H1 (cell line): Measurements from ENCODE around the gene PRKCZ. TPM values are rescaled to one million over a fixed set of nuclear protein-coding genes. Genes with fewer than 3 reads are reported as not detected.
A peak's percentile ranks its signal among the peaks of the same experiment; 100 is the strongest.

ENCODE experiments used
- CTCF ChIA-PET: fragments of 300-600 bp; sonication (Branson Sonifier 250); formaldehyde crosslinking; loops from one replicate; lab custom pipeline; 2021; ENCODE audit not compliant: partially characterized antibody; lab: Charles Lee
- POLR2A ChIA-PET: fragments of 300-600 bp; sonication (Branson Sonifier 250); formaldehyde crosslinking; loops from one replicate; lab custom pipeline; 2021; ENCODE audit warnings: inconsistent platforms; ENCODE audit not compliant: partially characterized antibody; lab: Charles Lee
- DNase-seq, 2 experiments: peaks; one replicate each; pipeline versions ENCODE4 v3.0.0 to v3.0.0-alpha.2; 2010 to 2022; ENCODE audit warnings: low spot score in 2 of 2, low read depth in 1 of 2, mixed read lengths in 1 of 2
- FAIRE-seq: peaks from 2 replicates; lab custom pipeline; 2011; peaks lifted over from hg19 to GRCh38; lab: Jason Lieb, UNC
- H2AFZ ChIP-seq: 2 replicates; pipeline ENCODE4 v1.8.1; 2012; ENCODE audit warnings: low read length, inconsistent platforms
- H2AK5ac ChIP-seq: 2 replicates; pipeline ENCODE4 v1.6.1; 2013; ENCODE audit warnings: low read depth, low read length
- H2BK120ac ChIP-seq: replicated peaks from 2 replicates; pipeline ENCODE3; 2013; ENCODE audit warnings: low read depth, low read length, inconsistent platforms
- H2BK12ac ChIP-seq: 2 replicates; pipeline ENCODE4 v1.6.1; 2013; ENCODE audit warnings: low read depth, low read length
- H2BK15ac ChIP-seq: 2 replicates; pipeline ENCODE4 v1.6.1; 2013; ENCODE audit warnings: low read length
- H2BK20ac ChIP-seq: 2 replicates; pipeline ENCODE4 v1.6.1; 2013; ENCODE audit warnings: low read length
- H2BK5ac ChIP-seq: 2 replicates; pipeline ENCODE4 v1.6.1; 2013; ENCODE audit warnings: low read depth, low read length
- H3K14ac ChIP-seq: 2 replicates; pipeline ENCODE4 v1.6.1; 2013; ENCODE audit warnings: inconsistent platforms; ENCODE audit not compliant: insufficient read length
- H3K18ac ChIP-seq: 2 replicates; pipeline ENCODE4 v1.6.1; 2013; ENCODE audit warnings: low read length; ENCODE audit errors: extremely low read depth
- H3K23ac ChIP-seq: 2 replicates; pipeline ENCODE4 v1.6.1; 2013; ENCODE audit warnings: inconsistent platforms; ENCODE audit not compliant: insufficient read length
- H3K23me2 ChIP-seq: 2 replicates; pipeline ENCODE4 v1.6.1; 2013; ENCODE audit warnings: low read depth, low read length
- H3K27ac ChIP-seq: 2 replicates; pipeline ENCODE4 v1.6.1; 2011; ENCODE audit warnings: low read depth, low read length, inconsistent platforms
- H3K27me3 ChIP-seq, 4 experiments: replicated peaks in 1 of 4; 1 replicate in 1 of 4; 2 replicates in 3 of 4; pipeline versions ENCODE4 v1.6.1 to v1.8.1; 2011 to 2013; ENCODE audit warnings: low read length in 3 of 4, mild to moderate bottlenecking in 3 of 4, inconsistent platforms in 2 of 4, mixed read lengths in 2 of 4, moderate library complexity in 1 of 4; ENCODE audit not compliant: control insufficient read depth in 3 of 4, insufficient read depth in 3 of 4; ENCODE audit errors: extremely low read depth in 1 of 4
- H3K36me3 ChIP-seq, 4 experiments: 2 replicates each; pipeline versions ENCODE4 v1.6.1 to v1.8.1; 2011 to 2013; ENCODE audit warnings: mild to moderate bottlenecking in 4 of 4, low read length in 3 of 4, moderate library complexity in 2 of 4, control low read depth in 1 of 4, inconsistent platforms in 1 of 4; ENCODE audit not compliant: insufficient read depth in 4 of 4, control insufficient read depth in 2 of 4
- H3K4ac ChIP-seq: replicated peaks from 2 replicates; pipeline ENCODE3; 2013; ENCODE audit warnings: low read length, low read depth, mixed read lengths, inconsistent platforms; ENCODE audit not compliant: insufficient read length
- H3K4me1 ChIP-seq, 4 experiments: replicated peaks in 1 of 4; 1 replicate in 1 of 4; 2 replicates in 3 of 4; pipeline versions ENCODE4 v1.6.1 to v1.8.1; 2011 to 2013; ENCODE audit warnings: low read length in 3 of 4, inconsistent platforms in 2 of 4, mixed read lengths in 1 of 4; ENCODE audit not compliant: insufficient read depth in 4 of 4, control insufficient read depth in 3 of 4
- H3K4me2 ChIP-seq, 2 experiments: 2 replicates each; pipeline versions ENCODE4 v1.6.1 to v1.8.1; 2011 to 2013; ENCODE audit warnings: low read depth in 2 of 2, low read length in 2 of 2, control low read depth in 1 of 2, inconsistent platforms in 1 of 2, mild to moderate bottlenecking in 1 of 2; ENCODE audit not compliant: insufficient read depth in 1 of 2
- H3K4me3 ChIP-seq, 4 experiments: fragments of 200-600, 300-600 bp in 1 of 4; sonication (generic), shearing (Covaris generic), sonication (Bioruptor Twin) in 1 of 4; 2 replicates each; pipeline versions ENCODE4 v1.5.1 to v1.8.1; 2011 to 2016; ENCODE audit warnings: low read length in 4 of 4, low read depth in 3 of 4, control low read depth in 2 of 4, inconsistent platforms in 2 of 4, mild to moderate bottlenecking in 2 of 4, mixed read lengths in 1 of 4, moderate library complexity in 1 of 4; ENCODE audit not compliant: insufficient read depth in 2 of 4; ENCODE audit errors: extremely low read depth in 1 of 4
- H3K56ac ChIP-seq: replicated peaks from 2 replicates; pipeline ENCODE3; 2013; ENCODE audit warnings: low read depth, mild to moderate bottlenecking, mixed read lengths, low read length, inconsistent platforms; ENCODE audit not compliant: insufficient read length
- H3K79me1 ChIP-seq: 2 replicates; pipeline ENCODE4 v1.6.1; 2013; ENCODE audit warnings: low read depth, low read length, control low read depth
- H3K79me2 ChIP-seq, 2 experiments: 2 replicates each; pipeline versions ENCODE4 v1.6.1 to v1.8.1; 2012 to 2013; ENCODE audit warnings: low read length in 2 of 2, mild to moderate bottlenecking in 2 of 2, inconsistent platforms in 1 of 2; ENCODE audit not compliant: insufficient read depth in 2 of 2, control insufficient read depth in 1 of 2
- H3K9ac ChIP-seq, 4 experiments: replicated peaks in 1 of 4; 1 replicate in 1 of 4; 2 replicates in 3 of 4; pipeline versions ENCODE4 v1.6.1 to v1.8.1; 2011 to 2013; ENCODE audit warnings: low read depth in 3 of 4, low read length in 3 of 4, control low read depth in 2 of 4, mild to moderate bottlenecking in 2 of 4, moderate library complexity in 2 of 4, inconsistent platforms in 1 of 4; ENCODE audit errors: extremely low read depth in 1 of 4
- H3K9me3 ChIP-seq, 2 experiments: 2 replicates each; pipeline versions ENCODE4 v1.6.1 to v1.8.1; 2012 to 2013; ENCODE audit warnings: mild to moderate bottlenecking in 2 of 2, moderate library complexity in 2 of 2, control low read depth in 1 of 2, inconsistent platforms in 1 of 2, low read depth in 1 of 2, low read length in 1 of 2, mixed read lengths in 1 of 2; ENCODE audit not compliant: insufficient read depth in 2 of 2
- H4K20me1 ChIP-seq, 2 experiments: replicated peaks in 1 of 2; 2 replicates each; pipeline versions ENCODE3 to v1.8.1; 2011 to 2013; ENCODE audit warnings: inconsistent platforms in 2 of 2, low read length in 2 of 2, mild to moderate bottlenecking in 1 of 2; ENCODE audit not compliant: insufficient read depth in 2 of 2, control insufficient read depth in 1 of 2
- H4K5ac ChIP-seq: 2 replicates; pipeline ENCODE4 v1.6.1; 2013; ENCODE audit warnings: low read length, low read depth, mixed read lengths, inconsistent platforms; ENCODE audit not compliant: insufficient read length
- H4K8ac ChIP-seq: 2 replicates; pipeline ENCODE4 v1.8.0; 2013; ENCODE audit warnings: mild to moderate bottlenecking, moderate library complexity, low read length, inconsistent platforms; ENCODE audit not compliant: insufficient read depth; ENCODE audit errors: extremely low read depth
- H4K91ac ChIP-seq: replicated peaks from 2 replicates; pipeline ENCODE3; 2013; ENCODE audit warnings: low read length, mixed read lengths, inconsistent platforms; ENCODE audit not compliant: insufficient read length
- CTBP2 ChIP-seq: IDR thresholded peaks from 2 replicates; pipeline ENCODE4 v1.7.0; 2011; ENCODE audit warnings: borderline replicate concordance, mild to moderate bottlenecking, moderate library complexity, mixed read lengths, low read length; ENCODE audit not compliant: insufficient read depth, insufficient read length
- EZH2 ChIP-seq: fragments of 200-600 bp; sonication (generic); IDR thresholded peaks from 2 replicates; pipeline ENCODE4 v1.7.1; 2012; ENCODE audit warnings: low read depth, mild to moderate bottlenecking, moderate library complexity, low read length, inconsistent platforms; ENCODE audit not compliant: severe bottlenecking
- JUND ChIP-seq: IDR thresholded peaks from 2 replicates; pipeline ENCODE4 v1.6.1; 2011; ENCODE audit warnings: mild to moderate bottlenecking, improper control_type of control experiment, low read length
- KDM4A ChIP-seq: IDR thresholded peaks from one replicate; pipeline ENCODE4 v1.7.1; 2012; ENCODE audit warnings: low read depth, mild to moderate bottlenecking, moderate library complexity, low read length, inconsistent platforms; ENCODE audit not compliant: severe bottlenecking
- KDM5A ChIP-seq: fragments of 200-600 bp; IDR thresholded peaks from 2 replicates; pipeline ENCODE4 v1.7.1; 2012; ENCODE audit warnings: mild to moderate bottlenecking, low read length, inconsistent platforms, mixed read lengths
- SIX5 ChIP-seq: IDR thresholded peaks from 2 replicates; pipeline ENCODE4 v1.6.1; 2011; ENCODE audit warnings: mild to moderate bottlenecking, low read depth, low read length
- ZNF274 ChIP-seq: IDR thresholded peaks from 2 replicates; pipeline ENCODE4 v1.7.0; 2012; ENCODE audit warnings: low read length, borderline replicate concordance; ENCODE audit errors: extremely low read depth
- WGBS, 2 experiments: shearing (Covaris generic) in 1 of 2; methylation state at CpG; one replicate each; pipeline versions ENCODE4 v1.1.6 to v1.1.7; 2013 to 2015; ENCODE audit warnings: low lambda C conversion rate in 2 of 2, mixed read lengths in 2 of 2, inconsistent platforms in 1 of 2, low coverage in 1 of 2, missing lambda C conversion rate in 1 of 2; ENCODE audit not compliant: insufficient replicate concordance in 2 of 2, insufficient coverage in 1 of 2, insufficient read length in 1 of 2; ENCODE audit errors: extremely low coverage in 1 of 2, missing lambda C conversion rate in 1 of 2; 5-methylcytosine and 5-hydroxymethylcytosine counted together
- polyA plus RNA-seq, 7 experiments: library from polyadenylated mRNA; depleted of rRNA in 3 of 7; stranded (reverse) in 5 of 7; unstranded in 2 of 7; fragments of >200 nt in 5 of 7; fragments of 200-250 nt in 2 of 7; gene quantifications; 1 replicate in 5 of 7; 2 replicates in 1 of 7; 4 replicates in 1 of 7; pipeline versions ENCODE4 v1.2.1 to v1.2.3, GENCODE V29; 2011 to 2013; ENCODE audit warnings: missing spikeins in 2 of 7, mixed read lengths in 2 of 7
- total RNA-seq: library from RNA; stranded (reverse); fragmentation: NEBNext Ultra II Directional; extraction: Animal tissue kit (Norgen Biotek cat#: 25700); gene quantifications from 2 replicates; pipeline ENCODE4 v1.2.1, GENCODE V29; 2021

Gene PRKCZ
- total and polyA plus RNA-seq, 2 of the 8 experiments (the other 6 are each of a cell fraction or from before 2014, with no cell fraction given), result 37.4 to 45.1 TPM

DNA sequence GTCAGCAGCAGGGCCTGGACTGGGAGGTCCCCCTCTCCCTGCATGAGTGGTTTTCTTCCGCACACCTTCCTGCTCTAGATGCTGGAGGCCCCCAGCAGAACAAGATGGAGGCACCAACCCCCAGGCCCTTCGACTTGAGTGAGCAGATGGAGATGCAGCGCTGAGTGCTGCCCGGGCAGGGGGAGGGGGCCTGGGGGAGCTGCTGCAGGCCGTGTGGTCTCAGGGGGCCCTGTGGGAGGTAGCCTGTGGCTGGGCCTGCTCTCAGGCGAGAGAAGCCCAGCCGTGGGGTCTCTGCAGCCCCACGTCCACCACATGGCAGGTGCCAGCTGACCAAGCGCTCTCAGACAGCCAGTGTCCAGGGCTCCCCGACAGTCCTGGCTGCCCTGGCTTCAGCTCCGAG, 145.6 kb downstream of the PRKCZ start:
- H3K4me2 ChIP-seq, result no peak overlapping the region
- no peak for FAIRE-seq

More for the DNA sequence above, 145.6 kb downstream of the PRKCZ start:
- CTCF ChIA-PET, result interaction anchor here (1.0 to 14.1 kb wide), 27 partner anchors 8 to 211 kb away, joined by 3 to 154 read pairs (median 7); no protein-coding TSS in a partner anchor
- no peak for TF ChIP-seq SIX5
- no peak for TF ChIP-seq KDM5A
- no peak for TF ChIP-seq ZNF274
- TF ChIP-seq JUND, result no peak
- no peak for TF ChIP-seq EZH2
- TF ChIP-seq KDM4A, result no peak
- TF ChIP-seq CTBP2, result no peak
- Histone ChIP-seq H4K20me1 (peaks cover 0 to 3% of the 10 kb centered on the region in 2 experiments), H3K79me2 (peaks cover 0 to 25% of the 10 kb centered on the region in 2 experiments; a peak in 1 of 4 replicates), H3K23ac (no peak overlapping the region), H3K56ac (peak overlapping the region; percentile 30), H2AK5ac (no peak overlapping the region), H2BK5ac (peak overlapping the region; percentile 75; the same call in 1 of the 2 replicates), H4K5ac (no peak overlapping the region), H2BK12ac (peak overlapping the region; percentile 50; the same call in 1 of the 2 replicates), H3K9ac (no peak overlapping the region), H3K18ac (no peak overlapping the region), H3K79me1 (peaks cover 2% of the 10 kb centered on the region; the same call in 1 of the 2 replicates), H2BK20ac (no peak overlapping the region), H3K23me2 (peaks cover 1% of the 10 kb centered on the region; the same call in 1 of the 2 replicates), H3K4ac (peak overlapping the region; percentile 69), H3K4me3 (no peak overlapping the region), H3K36me3 (peaks cover 0 to 3% (median 1%) of the 10 kb centered on the region in 4 experiments; a peak in 3 of 8 replicates), H3K4me1 (peaks cover 0 to 14% (median 6%) of the 10 kb centered on the region in 4 experiments; a peak in 5 of 7 replicates), H4K8ac (peak overlapping the region; percentile 65; the same call in 1 of the 2 replicates), H3K27ac (peak overlapping the region; percentile 9; the same call in 1 of the 2 replicates), H2AFZ (no peak overlapping the region), H4K91ac (no peak overlapping the region), H3K9me3 (no peaks in the 10 kb centered on the region), H2BK15ac (no peak overlapping the region), H2BK120ac (no peak overlapping the region), H3K14ac (no peak overlapping the region), H3K27me3 (no peaks in the 10 kb centered on the region)
- POLR2A ChIA-PET, result interaction anchor here (0.7 to 2.1 kb wide), 6 partner anchors 9 to 186 kb away, joined by 3 to 16 read pairs (median 4); no protein-coding TSS in a partner anchor
- 89% methylated on average over 7 of the region's 11 CpGs; no CpG with 5 or more reads in 1 of the 2 experiments for WGBS, 2 experiments
- DNase-seq, result no peak
